GM18861 (cell line): ENCODE results near the gene BLOC1S4.
A peak's percentile ranks its signal among the peaks of the same experiment; 100 is the strongest.

Experiments
- ATAC-seq: cut with Tn5 transposase; IDR thresholded peaks from one replicate; pipeline ENCODE4 v1.9.1; 2021; ENCODE audit not compliant: unreplicated experiment

BLOC1S4 gene

DNA sequence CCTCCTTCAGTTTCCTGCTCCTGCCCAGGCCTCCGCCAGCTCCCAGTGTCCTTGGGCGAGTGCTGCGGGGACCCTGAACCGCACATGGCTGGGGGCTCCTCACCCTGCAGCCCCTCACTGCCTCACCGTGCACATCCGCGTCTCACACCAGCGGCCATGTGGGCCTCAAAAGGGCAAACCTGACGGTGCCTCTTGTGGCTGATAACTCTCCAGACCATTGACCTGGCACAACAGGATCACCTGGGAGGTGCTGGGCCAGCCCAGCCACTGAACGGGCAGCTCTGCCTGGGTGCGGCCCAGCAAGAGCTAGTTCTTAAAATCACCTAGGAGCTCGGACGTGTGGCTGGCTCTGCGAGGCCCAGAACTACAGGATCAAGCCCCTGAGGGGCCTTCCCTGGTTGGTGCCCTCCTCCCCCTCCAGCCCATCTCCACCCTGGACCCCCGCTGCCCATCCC lies 26.4 kb upstream of the BLOC1S4 start:
- ATAC-seq, result no peak

DNA sequence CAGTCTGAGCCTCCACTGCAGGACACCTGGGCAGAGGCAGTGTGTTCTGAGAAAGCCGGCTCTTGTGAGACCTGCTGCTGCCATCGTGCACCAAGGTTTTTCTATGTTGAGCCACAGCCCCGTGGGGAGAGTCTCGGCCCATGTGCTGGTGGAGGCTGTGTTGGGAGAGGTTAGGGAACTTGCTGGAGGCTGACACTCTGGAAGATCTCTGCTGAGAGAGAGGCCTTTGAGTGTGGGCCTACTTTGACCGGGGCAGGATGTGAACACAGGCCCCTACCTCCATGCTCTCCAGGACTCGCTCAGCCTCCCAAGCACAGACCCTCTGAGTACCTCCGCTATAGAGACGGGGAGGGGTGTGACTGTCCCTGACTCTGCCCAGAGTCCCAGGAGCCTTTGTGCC lies 23.6 kb upstream of the BLOC1S4 start:
- no peak for ATAC-seq

GRCh38 chr4:6692806-6693205 lies 23.2 kb upstream of the BLOC1S4 start:
- ATAC-seq, result no peak

DNA sequence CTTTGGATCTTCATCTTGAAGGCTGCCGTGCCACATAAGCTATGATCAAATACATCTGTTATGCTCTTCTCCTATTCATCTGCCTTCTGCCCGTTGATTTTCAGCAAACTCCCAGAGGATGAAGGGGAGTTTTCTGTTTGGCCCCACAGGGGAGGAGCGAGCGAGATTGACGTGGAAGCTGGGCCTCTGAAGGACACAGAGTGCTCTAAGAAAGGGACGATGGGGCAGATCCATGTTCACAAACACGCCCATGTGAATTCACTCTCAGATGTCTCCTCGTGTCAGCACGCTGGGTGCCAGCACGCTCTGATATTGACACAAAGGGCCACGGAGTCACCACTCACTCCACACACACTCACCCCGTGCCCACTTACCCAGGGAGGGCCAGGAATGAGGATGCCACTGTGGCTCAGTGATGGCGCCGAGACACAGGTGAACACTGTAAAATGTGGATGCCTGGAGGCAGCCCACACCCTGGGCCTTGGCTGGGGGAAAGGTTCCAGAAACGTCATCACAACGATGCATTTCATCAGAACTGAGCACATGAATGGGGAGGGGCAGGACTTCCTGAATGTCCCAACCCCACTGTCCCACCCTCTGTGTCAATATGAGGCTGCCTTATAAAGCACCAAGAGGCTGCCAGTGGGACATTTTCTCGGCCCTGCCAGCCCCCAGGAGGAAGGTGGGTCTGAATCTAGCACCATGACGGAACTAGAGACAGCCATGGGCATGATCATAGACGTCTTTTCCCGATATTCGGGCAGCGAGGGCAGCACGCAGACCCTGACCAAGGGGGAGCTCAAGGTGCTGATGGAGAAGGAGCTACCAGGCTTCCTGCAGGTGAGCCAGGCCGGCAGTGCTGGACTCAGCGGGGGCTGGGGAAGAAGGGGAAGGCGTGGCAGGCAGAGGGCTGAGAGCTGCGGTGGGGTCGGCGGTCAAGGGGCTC lies 22.5 kb upstream of the BLOC1S4 start, which contains the start of gene S100P:
Gene S100P (plus strand): TSS at position 648 of the 946 bp plus-strand sequence. CDS start 55 bp downstream, at position 703.
- ATAC-seq, result no peak

DNA sequence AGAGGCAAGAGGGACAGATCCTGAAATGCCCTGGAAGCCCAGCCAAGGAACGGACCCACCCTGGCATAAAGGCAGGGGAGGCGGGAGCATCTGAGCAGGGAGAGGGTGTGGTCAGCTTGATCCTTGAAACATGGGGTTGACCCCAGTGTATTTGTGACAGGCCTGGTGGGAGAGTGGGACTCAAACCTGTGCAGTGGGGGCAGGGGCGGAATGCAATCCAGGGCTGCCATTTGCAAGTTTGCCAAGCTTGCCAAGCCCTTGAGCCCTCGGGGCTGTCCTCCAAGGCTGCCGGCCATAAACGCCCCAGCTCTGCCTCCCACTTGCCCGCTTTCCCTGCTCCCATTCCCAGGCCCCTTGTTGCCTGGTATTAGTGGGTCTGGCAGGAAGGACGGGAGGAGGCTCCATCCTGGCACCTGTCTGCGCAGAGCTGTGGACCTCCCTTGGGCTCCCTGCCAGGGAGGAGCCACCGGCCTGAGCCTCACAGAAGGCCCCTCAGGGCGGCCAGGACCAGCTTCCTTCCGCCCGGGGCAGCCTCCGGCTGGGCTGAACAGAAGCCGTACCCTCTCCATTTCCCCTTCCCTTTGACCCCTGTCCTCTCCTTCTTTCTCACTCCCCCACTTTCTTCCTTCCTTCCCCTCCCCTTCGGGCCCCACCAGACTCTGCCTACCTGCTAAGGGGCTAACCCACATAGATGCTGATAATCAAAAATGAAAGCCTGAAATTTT lies 21.6 kb upstream of the BLOC1S4 start:
- no peak for ATAC-seq

GRCh38 chr4:6695660-6696610 lies 20.0 kb upstream of the BLOC1S4 start:
- ATAC-seq, result no peak

GRCh38 chr4:6696611-6697010 lies 19.4 kb upstream of the BLOC1S4 start:
- no peak for ATAC-seq

- no peak for ATAC-seq
Measured at GRCh38 chr4:6697131-6697530, 18.8 kb upstream of the BLOC1S4 start.

- ATAC-seq, result no peak
Measured at GRCh38 chr4:6699388-6699787, 16.6 kb upstream of the BLOC1S4 start.

DNA sequence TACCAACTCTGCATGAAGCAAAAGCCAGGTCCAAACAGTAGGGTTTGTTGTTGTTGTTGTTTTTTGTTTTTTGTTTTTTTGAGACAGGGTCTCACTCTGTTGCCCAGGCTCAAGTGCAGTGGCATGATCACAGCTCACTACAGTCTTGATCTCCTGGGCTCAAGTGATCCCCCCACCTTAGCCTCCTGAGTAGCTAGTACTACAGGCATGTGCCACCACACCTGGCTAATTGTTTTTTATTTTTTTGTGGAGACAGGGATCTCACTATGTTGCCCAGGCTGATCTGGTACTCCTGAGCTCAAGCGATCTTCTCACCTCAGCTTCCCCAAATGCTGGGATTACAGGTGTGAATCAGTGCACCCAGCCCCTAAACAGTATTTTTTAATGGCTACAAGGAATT lies 16.1 kb upstream of the BLOC1S4 start:
- no peak for ATAC-seq

- no peak for ATAC-seq
Measured at GRCh38 chr4:6701371-6701770, 14.6 kb upstream of the BLOC1S4 start.

- ATAC-seq, result no peak
Measured at GRCh38 chr4:6702761-6703160, 13.2 kb upstream of the BLOC1S4 start.

GRCh38 chr4:6703786-6704185 lies 12.2 kb upstream of the BLOC1S4 start:
- no peak for ATAC-seq

DNA sequence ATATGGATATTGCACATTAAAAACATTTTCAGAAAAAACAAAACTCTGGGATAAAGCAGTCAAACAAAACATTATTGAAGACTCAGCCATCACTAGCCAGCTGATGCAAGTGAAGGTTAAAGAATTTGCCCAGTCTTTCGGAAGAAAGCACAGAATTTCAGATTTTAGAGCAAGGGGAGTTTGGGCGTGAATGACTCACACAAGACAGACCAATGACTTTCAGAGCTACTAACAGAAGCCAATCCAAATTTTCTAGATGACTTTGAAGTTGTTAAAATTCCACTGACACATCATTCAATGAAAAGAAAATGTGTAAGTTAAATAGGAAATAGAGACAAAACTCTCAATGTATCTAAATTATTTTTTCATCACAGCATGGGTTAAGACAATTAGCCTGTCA lies 10.3 kb upstream of the BLOC1S4 start:
- no peak for ATAC-seq

GRCh38 chr4:6706173-6706572 lies 9.8 kb upstream of the BLOC1S4 start:
- no peak for ATAC-seq

DNA sequence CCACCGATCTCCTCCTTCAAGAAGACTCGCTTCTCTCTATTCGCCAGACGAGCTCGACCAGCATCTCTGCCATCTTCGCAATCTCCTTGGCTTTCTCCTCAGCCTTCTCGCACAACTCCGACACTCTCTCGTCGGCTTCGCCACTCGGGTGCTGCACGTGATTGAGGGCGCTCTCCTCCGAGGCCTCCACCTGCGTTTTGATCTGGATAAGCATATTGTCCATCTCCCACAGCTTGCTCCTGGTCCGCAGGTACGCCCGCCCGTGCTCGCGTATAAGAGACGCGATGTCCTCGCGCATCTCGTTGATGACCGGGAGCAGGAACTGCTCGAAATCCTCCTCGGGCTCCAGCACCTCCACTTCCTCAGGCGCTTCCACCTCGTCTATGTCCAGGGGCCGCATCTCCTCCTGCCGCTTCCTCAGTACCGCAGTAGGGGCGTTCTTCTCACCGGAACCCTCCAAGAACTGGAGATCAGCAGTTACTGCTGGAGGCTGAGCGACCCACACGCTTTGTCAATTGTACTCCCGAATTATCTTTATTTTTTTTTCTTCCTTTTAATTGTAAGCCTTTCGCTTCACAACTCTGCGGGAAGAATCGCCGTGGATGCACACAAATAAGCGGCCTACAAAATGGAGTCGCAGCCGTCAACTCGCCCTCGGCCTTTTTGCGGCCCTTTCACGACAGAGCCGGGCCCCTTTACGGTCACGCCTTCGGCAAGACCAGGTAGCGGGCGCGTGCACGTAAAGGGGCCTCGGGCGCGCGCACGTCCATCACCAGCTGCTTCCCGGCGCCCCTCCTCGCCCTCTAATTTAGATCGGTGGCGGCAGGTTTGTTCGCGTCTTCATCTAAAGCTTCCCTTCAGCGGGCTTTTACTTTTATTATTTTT lies 6.5 kb upstream of the BLOC1S4 start, which contains the start of gene MRFAP1L1:
Gene MRFAP1L1 (minus strand): TSS at position 636 of the 885 bp plus-strand sequence. CDS start 236 bp downstream, at position 400.
- peak; percentile 54 for ATAC-seq

GRCh38 chr4:6710282-6710681 lies 5.7 kb upstream of the BLOC1S4 start:
- ATAC-seq, result no peak

- no peak for ATAC-seq
Measured at GRCh38 chr4:6710996-6711395, 5.0 kb upstream of the BLOC1S4 start.

- ATAC-seq, result no peak
Measured at GRCh38 chr4:6714954-6715353, 1.0 kb upstream of the BLOC1S4 start.

- ATAC-seq, result no peak
Measured at GRCh38 chr4:6715704-6716017, 313 bp upstream of the BLOC1S4 start.
